ENCODE data around the gene PXMP2.
"Not testable (repeated sequence)": the region's sequence is repeated elsewhere in the genome, so short reads cannot be mapped to it uniquely, and the experiment has no call there.

Gene PXMP2

GRCh38 chr12:132692030-132692429, 4.6 kb downstream of the PXMP2 start:
- DNase-seq (ENCODE audit: low read depth in 2 of 2) = not testable (repeated sequence)

GRCh38 chr12:132694888-132695287, 7.5 kb downstream of the PXMP2 start:
- not testable (repeated sequence) for DNase-seq (ENCODE audit: low read depth in 2 of 2)

GRCh38 chr12:132695431-132695830, 8.0 kb downstream of the PXMP2 start:
- no peak for DNase-seq (ENCODE audit: low read depth in 2 of 2)

- DNase-seq (ENCODE audit: low read depth in 2 of 2) = no peak
Observed at GRCh38 chr12:132698341-132698740, 11.0 kb downstream of the PXMP2 start.

GRCh38 chr12:132700212-132700822, 12.9 kb downstream of the PXMP2 start:
- DNase-seq (ENCODE audit: low read depth in 2 of 2) = no peak

GRCh38 chr12:132702640-132703039, 15.3 kb downstream of the PXMP2 start:
- DNase-seq (ENCODE audit: low read depth in 2 of 2) = no peak

GRCh38 chr12:132703641-132704040, 16.3 kb downstream of the PXMP2 start:
- DNase-seq (ENCODE audit: low read depth in 2 of 2) = no peak

GRCh38 chr12:132707241-132707640, 19.9 kb downstream of the PXMP2 start:
- no peak for DNase-seq (ENCODE audit: low read depth in 2 of 2)

GRCh38 chr12:132708150-132708549, 20.8 kb downstream of the PXMP2 start:
- no peak for DNase-seq (ENCODE audit: low read depth in 2 of 2)

GRCh38 chr12:132710043-132710404, 22.6 kb downstream of the PXMP2 start:
- no peak for DNase-seq (ENCODE audit: low read depth in 2 of 2)

GRCh38 chr12:132710405-132711079, 23.2 kb downstream of the PXMP2 start, which contains the start of gene PGAM5:
TSS of gene PGAM5 (plus strand) at chr12:132710842. CDS start at chr12:132710877, 35 bp downstream.
- DNase-seq (ENCODE audit: low read depth in 2 of 2) = peak; percentile 75 to 81

- DNase-seq (ENCODE audit: low read depth in 2 of 2) = peak in 1 of 2 donors; percentile 22
Observed at GRCh38 chr12:132711080-132711843, 23.9 kb downstream of the PXMP2 start.

- no peak for DNase-seq (ENCODE audit: low read depth in 2 of 2)
Observed at GRCh38 chr12:132713123-132713522, 25.7 kb downstream of the PXMP2 start.

- no peak for DNase-seq (ENCODE audit: low read depth in 2 of 2)
Observed at GRCh38 chr12:132715874-132716273, 28.5 kb downstream of the PXMP2 start.

- DNase-seq (ENCODE audit: low read depth in 2 of 2) = no peak
Observed at GRCh38 chr12:132716356-132716755, 29.0 kb downstream of the PXMP2 start.

GRCh38 chr12:132717011-132717410, 29.6 kb downstream of the PXMP2 start:
- no peak for DNase-seq (ENCODE audit: low read depth in 2 of 2)

GRCh38 chr12:132717531-132718387, 30.4 kb downstream of the PXMP2 start:
- DNase-seq (ENCODE audit: low read depth in 2 of 2) = no peak

GRCh38 chr12:132718644-132719043, 31.3 kb downstream of the PXMP2 start:
- DNase-seq (ENCODE audit: low read depth in 2 of 2) = no peak

- no peak for DNase-seq (ENCODE audit: low read depth in 2 of 2)
Observed at GRCh38 chr12:132719141-132719953, 32.0 kb downstream of the PXMP2 start.

GRCh38 chr12:132719954-132720324, 32.6 kb downstream of the PXMP2 start:
- DNase-seq (ENCODE audit: low read depth in 2 of 2) = no peak

All from stimulated activated CD8-positive, alpha-beta memory T cell treated with anti-CD3 and anti-CD28 coated beads, Interleukin-2, amount 100 ng/mL, for 48 hours (primary cell).